NCI-H69 (cell line): ENCODE results near the gene AKAP6.

Experiments
- DNase-seq: peaks from one replicate; lab custom pipeline; 2025; lab: John Stamatoyannopoulos, UW

AKAP6 gene

DNA sequence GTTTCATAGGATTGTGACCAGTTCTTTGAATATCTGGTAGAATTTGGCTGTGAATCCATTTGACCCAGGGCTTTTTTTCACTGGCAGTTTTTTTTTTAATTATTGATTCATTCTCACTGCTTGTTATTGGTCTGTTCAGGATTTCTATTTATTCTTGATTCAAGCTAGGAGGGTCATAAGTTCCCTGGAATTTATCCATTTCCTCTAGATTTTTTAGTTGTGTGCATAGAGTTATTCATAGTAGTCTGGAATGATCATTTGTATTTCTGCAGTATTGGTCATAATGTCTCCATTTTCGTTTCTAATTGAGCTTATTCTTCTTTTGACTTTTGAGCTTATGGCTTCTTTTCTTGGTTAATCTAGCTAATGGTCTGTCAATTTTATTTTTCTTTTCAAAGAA lies 291.6 kb downstream of the AKAP6 start:
- no peak for DNase-seq

GRCh38 chr14:32621585-32621984 lies 292.5 kb downstream of the AKAP6 start:
- no peak for DNase-seq

- no peak for DNase-seq
Measured at GRCh38 chr14:32622742-32623141, 293.6 kb downstream of the AKAP6 start.

- no peak for DNase-seq
Measured at GRCh38 chr14:32623300-32624093, 294.4 kb downstream of the AKAP6 start.

GRCh38 chr14:32625211-32625610 lies 296.1 kb downstream of the AKAP6 start:
- no peak for DNase-seq

- no peak for DNase-seq
Measured at GRCh38 chr14:32627545-32628298, 298.6 kb downstream of the AKAP6 start.

DNA sequence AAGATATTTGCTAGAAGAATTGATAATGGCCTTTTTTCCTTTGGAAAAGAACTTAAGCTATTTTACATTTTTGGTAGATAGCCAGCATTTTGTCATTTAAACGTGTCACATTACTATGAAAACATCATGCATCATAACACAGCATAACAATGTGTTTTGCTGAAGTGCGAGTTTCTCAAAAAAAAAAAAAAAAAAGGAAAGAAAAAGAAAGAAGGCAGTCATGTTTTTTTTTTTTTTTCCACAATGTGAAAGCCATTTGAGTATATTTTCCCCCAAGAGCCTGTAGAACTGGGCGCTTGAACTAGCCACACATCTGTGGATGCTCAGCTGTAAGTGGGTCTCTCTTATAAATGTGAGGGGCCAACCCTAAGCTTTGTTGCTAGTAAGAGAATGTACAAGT lies 300.1 kb downstream of the AKAP6 start:
- DNase-seq: no peak

DNA sequence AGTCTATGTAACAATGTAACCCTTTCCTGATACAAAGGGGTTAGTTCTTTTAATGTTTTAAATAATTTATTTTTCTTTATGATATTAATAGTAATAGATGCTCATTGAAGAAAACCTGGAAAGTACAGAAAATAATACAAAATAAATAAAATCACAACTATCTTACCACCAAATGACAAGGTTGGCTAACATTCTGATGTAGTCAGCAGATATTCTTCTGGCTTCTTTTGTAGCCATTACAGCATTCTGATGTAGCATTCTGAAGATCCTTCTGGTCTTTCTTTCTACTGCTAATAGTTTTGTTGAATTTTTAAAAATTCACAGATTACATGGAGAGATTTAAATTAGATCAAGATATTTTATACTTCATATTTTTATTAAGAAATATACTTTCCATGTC lies 301.6 kb downstream of the AKAP6 start:
- DNase-seq: no peak

DNA sequence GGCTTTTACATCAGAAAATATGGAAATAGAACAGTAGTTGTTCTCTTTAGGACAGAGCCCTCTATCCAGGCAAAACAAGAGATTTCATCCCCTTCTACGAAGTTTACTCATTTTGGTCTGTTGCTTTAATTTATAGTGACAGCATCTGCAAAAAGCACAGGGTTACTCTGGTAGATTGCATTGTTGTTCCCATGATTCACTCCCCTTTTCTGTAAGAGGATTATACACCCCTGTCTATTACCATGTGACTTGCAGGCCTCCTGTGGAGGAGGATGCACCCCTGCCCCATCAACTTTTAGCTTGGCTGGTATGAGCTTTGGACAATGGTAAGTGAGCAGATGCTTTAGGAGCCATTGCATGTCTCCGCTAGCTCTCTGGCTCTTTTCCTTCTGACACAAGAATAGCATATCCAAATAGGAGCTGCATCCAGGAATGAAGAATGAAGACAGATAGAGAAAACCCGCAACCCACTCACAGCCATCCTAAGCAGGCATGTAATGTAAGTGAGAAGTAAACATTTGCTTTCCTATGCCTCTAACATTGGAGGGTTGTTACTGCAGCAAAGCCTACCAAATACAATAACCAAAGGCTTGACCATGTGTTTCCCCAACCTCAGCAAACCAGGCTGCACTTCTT lies 304.2 kb downstream of the AKAP6 start:
- no peak for DNase-seq

- no peak for DNase-seq
Measured at GRCh38 chr14:32633930-32634329, 304.8 kb downstream of the AKAP6 start.

GRCh38 chr14:32635061-32635719 lies 306.1 kb downstream of the AKAP6 start:
- peak; percentile 6 for DNase-seq

DNA sequence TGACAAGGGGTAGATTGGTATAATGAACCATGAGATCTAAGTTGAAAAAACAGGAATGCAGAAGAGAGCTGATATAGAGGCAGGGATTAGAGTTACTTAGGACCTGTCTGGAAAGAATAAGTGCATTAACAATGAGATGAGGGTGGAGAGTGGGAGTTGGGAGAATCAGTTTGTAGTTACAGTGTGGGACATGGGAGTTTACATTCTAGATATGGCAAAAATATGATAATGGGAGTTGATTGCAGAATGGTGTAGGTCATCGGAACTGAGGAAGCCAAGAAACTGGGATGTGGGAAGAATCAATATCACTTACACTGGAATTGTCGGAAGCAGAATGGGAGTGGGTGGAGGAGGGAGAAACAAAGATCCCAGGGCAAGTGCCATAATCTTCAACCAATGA lies 308.5 kb downstream of the AKAP6 start:
- no peak for DNase-seq

- DNase-seq: no peak
Measured at GRCh38 chr14:32639208-32639607, 310.1 kb downstream of the AKAP6 start.

DNA sequence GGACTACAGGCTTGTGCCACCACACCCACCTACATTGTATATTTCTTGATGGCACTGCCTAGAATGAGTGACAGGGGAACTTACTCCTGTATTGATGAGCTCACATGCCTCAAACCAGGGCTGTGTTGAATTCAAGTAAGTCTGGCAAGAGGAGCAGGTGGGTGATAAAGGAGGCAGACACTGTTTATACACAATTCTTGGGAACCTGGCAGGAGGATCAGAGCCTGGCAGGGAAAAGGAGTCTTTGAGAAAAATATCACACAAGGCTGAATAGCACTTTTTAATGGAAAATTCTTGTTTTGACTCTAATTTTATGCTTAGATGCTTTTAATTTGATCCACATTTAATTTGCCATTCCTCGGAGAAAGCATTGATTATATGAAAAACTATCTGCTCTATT lies 316.5 kb downstream of the AKAP6 start:
- DNase-seq: no peak

GRCh38 chr14:32648434-32648833 lies 319.3 kb downstream of the AKAP6 start:
- no peak for DNase-seq

- DNase-seq: no peak
Measured at GRCh38 chr14:32650030-32650429, 320.9 kb downstream of the AKAP6 start.

DNA sequence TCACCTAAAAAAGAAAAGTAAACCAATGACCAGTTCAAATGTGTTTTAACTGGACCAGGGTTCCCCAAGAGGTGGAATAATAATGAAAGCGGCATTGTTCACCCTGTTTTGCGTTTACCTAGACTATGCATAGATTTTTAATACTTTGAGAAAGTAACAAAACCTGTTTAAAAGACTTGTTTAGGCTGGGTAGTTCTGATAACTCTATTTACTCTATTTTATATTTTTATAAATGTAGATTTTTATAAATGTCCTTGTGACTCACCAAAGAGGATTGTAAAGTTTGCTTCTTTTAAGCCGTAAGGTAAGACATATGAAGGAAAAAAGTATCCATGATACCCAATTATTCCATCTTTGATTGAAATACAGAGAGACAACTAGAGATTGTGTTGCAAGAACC lies 321.6 kb downstream of the AKAP6 start:
- no peak for DNase-seq

DNA sequence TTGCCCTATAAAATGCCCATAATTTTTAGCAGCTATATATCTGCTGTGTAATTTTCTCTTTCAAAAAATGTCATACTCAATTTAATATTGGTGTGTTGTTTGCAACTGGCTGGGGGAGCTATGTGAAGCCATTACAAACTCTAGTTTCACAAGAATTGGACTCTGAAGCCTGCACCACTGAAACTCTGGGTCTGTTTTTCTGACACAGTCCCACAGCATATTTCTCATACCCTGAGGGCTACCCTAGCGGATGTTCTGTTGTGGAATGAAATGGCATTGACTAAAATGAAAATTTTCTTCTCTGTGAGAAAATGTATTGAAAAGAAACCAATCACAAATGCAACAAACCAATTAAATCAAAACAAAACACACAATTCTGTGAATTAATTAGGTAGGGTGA lies 325.0 kb downstream of the AKAP6 start:
- no peak for DNase-seq

- no peak for DNase-seq
Measured at GRCh38 chr14:32656601-32657000, 327.5 kb downstream of the AKAP6 start.

DNA sequence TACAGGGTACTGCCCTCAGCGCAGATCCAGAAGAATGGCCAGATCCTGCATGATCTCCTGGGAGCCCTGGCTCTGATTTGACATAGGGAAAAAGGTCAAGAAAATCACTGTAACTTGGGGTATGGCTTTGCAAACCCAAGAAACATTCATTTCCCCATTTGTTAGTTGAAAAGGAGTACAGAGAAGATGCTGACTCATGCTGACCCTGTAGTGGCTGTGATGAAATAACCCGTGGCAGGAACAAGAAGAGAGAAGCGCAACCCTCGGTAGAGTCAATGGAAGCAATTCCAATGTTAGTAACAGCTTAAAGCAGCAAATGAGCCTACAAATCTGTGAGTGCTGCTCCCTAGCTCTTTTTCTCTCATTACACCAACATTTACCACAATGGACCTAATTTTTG lies 328.0 kb downstream of the AKAP6 start:
- no peak for DNase-seq

GRCh38 chr14:32661216-32661615 lies 332.1 kb downstream of the AKAP6 start:
- DNase-seq: no peak

GRCh38 chr14:32662211-32662610 lies 333.1 kb downstream of the AKAP6 start:
- DNase-seq: no peak

GRCh38 chr14:32666308-32666707 lies 337.2 kb downstream of the AKAP6 start:
- DNase-seq: no peak
